ENCODE measurements around the gene MYBPC2. TPM values are rescaled to one million over a fixed set of nuclear protein-coding genes. Genes with fewer than 3 reads are reported as not detected.

MYBPC2 gene
- total and polyA plus RNA-seq, 12 donors, result 0.01 to 0.35 (median 0.13) TPM; not detected in 9

GRCh38 chr19:50507376-50507775, 74.7 kb downstream of the MYBPC2 start:
- Histone ChIP-seq H3K4me3 (no peak overlapping the region), H3K27ac (no peak overlapping the region), H3K4me1 (peaks cover 5 to 30% (median 14%) of the 10 kb centered on the region in 9 donors), H3K36me3 (peaks cover 0 to 12% (median 0%) of the 10 kb centered on the region in 9 donors), H3K9me3 (no peaks in the 10 kb centered on the region), H3K27me3 (no peaks in the 10 kb centered on the region)
- intact Hi-C loops (cut with DNase I), result no loop called here
- TF ChIP-seq CTCF (IDR thresholded peaks at IDR 0.05), result no peak
- ATAC-seq, result no peak
- WGBS, 2 donors, result 94 to 95% methylated on average over 8 of the region's 8 CpGs
- DNase-seq, result no peak

- H3K36me3 ChIP-seq, result peaks cover 0 to 12% (median 0%) of the 10 kb centered on the region in 9 donors
- DNase-seq (no peak), ATAC-seq (no peak)
- no peak for TF ChIP-seq CTCF (IDR thresholded peaks at IDR 0.05)
- intact Hi-C loops (cut with DNase I), result no loop called here
- no peaks in the 10 kb centered on the region for H3K9me3 ChIP-seq
- H3K27me3 ChIP-seq, result no peaks in the 10 kb centered on the region
- no peak overlapping the region for H3K4me3 ChIP-seq
- H3K4me1 ChIP-seq, result peaks cover 5 to 27% (median 13%) of the 10 kb centered on the region in 9 donors
- H3K27ac ChIP-seq, result no peak overlapping the region
- 73 to 77% methylated on average over 3 of the region's 3 CpGs for WGBS, 2 donors
Observed at GRCh38 chr19:50508843-50509190, 76.1 kb downstream of the MYBPC2 start.

GRCh38 chr19:50509366-50509765, 76.7 kb downstream of the MYBPC2 start:
- Histone ChIP-seq H3K27ac (no peak overlapping the region), H3K36me3 (peaks cover 0 to 12% (median 0%) of the 10 kb centered on the region in 9 donors), H3K27me3 (no peaks in the 10 kb centered on the region), H3K4me1 (peaks cover 5 to 27% (median 13%) of the 10 kb centered on the region in 9 donors), H3K9me3 (no peaks in the 10 kb centered on the region), H3K4me3 (no peak overlapping the region)
- intact Hi-C loops (cut with DNase I), result no loop called here
- no peak for DNase-seq
- TF ChIP-seq CTCF (IDR thresholded peaks at IDR 0.05), result no peak
- no peak for ATAC-seq
- 80 to 82% methylated on average over 11 of the region's 11 CpGs for WGBS, 2 donors

- peak in 1 of 8 donors; percentile 4 for ATAC-seq
- no peak for DNase-seq
- WGBS, 2 donors, result 36 to 41% methylated on average over 26 of the region's 26 CpGs
Observed at GRCh38 chr19:50510121-50510670, 77.5 kb downstream of the MYBPC2 start.

More at GRCh38 chr19:50510121-50510670, 77.5 kb downstream of the MYBPC2 start:
- no peaks in the 10 kb centered on the region for H3K27me3 ChIP-seq
- peaks cover 0 to 12% (median 0%) of the 10 kb centered on the region in 9 donors for H3K36me3 ChIP-seq
- TF ChIP-seq CTCF (IDR thresholded peaks at IDR 0.05), result no peak
- peak overlapping the region; percentile 47 to 83 (median 74) for H3K4me3 ChIP-seq
- H3K4me1 ChIP-seq, result peaks cover 5 to 27% (median 13%) of the 10 kb centered on the region in 9 donors
- intact Hi-C loops (cut with DNase I), result loop anchor here in 2 of 10 donors (2.0 to 10.0 kb wide), 3 partner anchors 33 to 295 kb away; partner anchors contain the start of genes EMC10 (in 2 of the 2) and GARIN5A (in 2 of the 2)
- H3K9me3 ChIP-seq, result no peaks in the 10 kb centered on the region
- H3K27ac ChIP-seq, result peak overlapping the region in 8 of 10 donors; percentile 76 to 91 (median 84)
